ENCODE data around the gene WNT2B.

WNT2B gene

GRCh38 chr1:112504661-112505399, 3.9 kb upstream of the WNT2B start:
- Histone ChIP-seq H3K36me3 (ENCODE audit: control insufficient read depth in 2 of 2, insufficient read depth in 2 of 2, low read length in 2 of 2) (no peaks in the 10 kb centered on the region), H3K27me3 (ENCODE audit: control insufficient read depth in 1 of 2, insufficient read depth in 2 of 2, low read length in 2 of 2) (peaks cover 38 to 41% of the 10 kb centered on the region in 2 donors), H3K9ac (ENCODE audit: low read length in 2 of 2) (no peak overlapping the region), H3K4me3 (ENCODE audit: low read length in 2 of 2) (no peak overlapping the region), H3K4me1 (ENCODE audit: control insufficient read depth, insufficient read depth, low read length) (peaks cover 27% of the 10 kb centered on the region), H3K27ac (ENCODE audit: low read length) (no peak overlapping the region), H3K9me3 (ENCODE audit: control insufficient read depth in 2 of 2, low read length in 2 of 2) (no peaks in the 10 kb centered on the region)

GRCh38 chr1:112505400-112505785, 3.4 kb upstream of the WNT2B start:
- peaks cover 42 to 44% of the 10 kb centered on the region in 2 donors for H3K27me3 ChIP-seq (ENCODE audit: control insufficient read depth in 1 of 2, insufficient read depth in 2 of 2, low read length in 2 of 2)
- H3K4me1 ChIP-seq (ENCODE audit: control insufficient read depth, insufficient read depth, low read length) = peaks cover 27% of the 10 kb centered on the region
- H3K27ac ChIP-seq (ENCODE audit: low read length) = no peak overlapping the region
- H3K9me3 ChIP-seq (ENCODE audit: control insufficient read depth in 2 of 2, low read length in 2 of 2) = no peaks in the 10 kb centered on the region
- H3K9ac ChIP-seq (ENCODE audit: low read length in 2 of 2) = no peak overlapping the region
- H3K36me3 ChIP-seq (ENCODE audit: control insufficient read depth in 2 of 2, insufficient read depth in 2 of 2, low read length in 2 of 2) = no peaks in the 10 kb centered on the region
- H3K4me3 ChIP-seq (ENCODE audit: low read length in 2 of 2) = no peak overlapping the region

GRCh38 chr1:112505878-112506277, 2.9 kb upstream of the WNT2B start:
- Histone ChIP-seq H3K9ac (ENCODE audit: low read length in 2 of 2) (no peak overlapping the region), H3K27ac (ENCODE audit: low read length) (no peak overlapping the region), H3K9me3 (ENCODE audit: control insufficient read depth in 2 of 2, low read length in 2 of 2) (no peaks in the 10 kb centered on the region), H3K27me3 (ENCODE audit: control insufficient read depth in 1 of 2, insufficient read depth in 2 of 2, low read length in 2 of 2) (peaks cover 42 to 44% of the 10 kb centered on the region in 2 donors), H3K4me1 (ENCODE audit: control insufficient read depth, insufficient read depth, low read length) (peaks cover 27% of the 10 kb centered on the region), H3K4me3 (ENCODE audit: low read length in 2 of 2) (no peak overlapping the region), H3K36me3 (ENCODE audit: control insufficient read depth in 2 of 2, insufficient read depth in 2 of 2, low read length in 2 of 2) (no peaks in the 10 kb centered on the region)

- Histone ChIP-seq H3K36me3 (ENCODE audit: control insufficient read depth in 2 of 2, insufficient read depth in 2 of 2, low read length in 2 of 2) (no peaks in the 10 kb centered on the region), H3K4me3 (ENCODE audit: low read length in 2 of 2) (no peak overlapping the region), H3K9me3 (ENCODE audit: control insufficient read depth in 2 of 2, low read length in 2 of 2) (no peaks in the 10 kb centered on the region), H3K4me1 (ENCODE audit: control insufficient read depth, insufficient read depth, low read length) (peaks cover 27% of the 10 kb centered on the region), H3K9ac (ENCODE audit: low read length in 2 of 2) (no peak overlapping the region), H3K27me3 (ENCODE audit: control insufficient read depth in 1 of 2, insufficient read depth in 2 of 2, low read length in 2 of 2) (peaks cover 42 to 44% of the 10 kb centered on the region in 2 donors), H3K27ac (ENCODE audit: low read length) (no peak overlapping the region)
Measured at GRCh38 chr1:112506306-112506705, 2.5 kb upstream of the WNT2B start.

- no peaks in the 10 kb centered on the region for H3K9me3 ChIP-seq (ENCODE audit: control insufficient read depth in 2 of 2, low read length in 2 of 2)
- H3K27ac ChIP-seq (ENCODE audit: low read length) = no peak overlapping the region
- peaks cover 42 to 44% of the 10 kb centered on the region in 2 donors for H3K27me3 ChIP-seq (ENCODE audit: control insufficient read depth in 1 of 2, insufficient read depth in 2 of 2, low read length in 2 of 2)
- H3K4me1 ChIP-seq (ENCODE audit: control insufficient read depth, insufficient read depth, low read length) = peaks cover 25% of the 10 kb centered on the region
- H3K36me3 ChIP-seq (ENCODE audit: control insufficient read depth in 2 of 2, insufficient read depth in 2 of 2, low read length in 2 of 2) = no peaks in the 10 kb centered on the region
- H3K4me3 ChIP-seq (ENCODE audit: low read length in 2 of 2) = no peak overlapping the region
- no peak overlapping the region for H3K9ac ChIP-seq (ENCODE audit: low read length in 2 of 2)
Measured at GRCh38 chr1:112506731-112507130, 2.0 kb upstream of the WNT2B start.

GRCh38 chr1:112507336-112507735, 1.4 kb upstream of the WNT2B start:
- no peaks in the 10 kb centered on the region for H3K36me3 ChIP-seq (ENCODE audit: control insufficient read depth in 2 of 2, insufficient read depth in 2 of 2, low read length in 2 of 2)
- no peaks in the 10 kb centered on the region for H3K9me3 ChIP-seq (ENCODE audit: control insufficient read depth in 2 of 2, low read length in 2 of 2)
- H3K4me1 ChIP-seq (ENCODE audit: control insufficient read depth, insufficient read depth, low read length) = peaks cover 19% of the 10 kb centered on the region
- H3K9ac ChIP-seq (ENCODE audit: low read length in 2 of 2) = no peak overlapping the region
- peaks cover 42 to 44% of the 10 kb centered on the region in 2 donors for H3K27me3 ChIP-seq (ENCODE audit: control insufficient read depth in 1 of 2, insufficient read depth in 2 of 2, low read length in 2 of 2)
- H3K4me3 ChIP-seq (ENCODE audit: low read length in 2 of 2) = peak overlapping the region in 1 of 2 donors; percentile 76
- no peak overlapping the region for H3K27ac ChIP-seq (ENCODE audit: low read length)

- H3K4me3 ChIP-seq (ENCODE audit: low read length in 2 of 2) = peak overlapping the region; percentile 60 to 76
- peaks cover 39 to 44% of the 10 kb centered on the region in 2 donors for H3K27me3 ChIP-seq (ENCODE audit: control insufficient read depth in 1 of 2, insufficient read depth in 2 of 2, low read length in 2 of 2)
- no peak overlapping the region for H3K27ac ChIP-seq (ENCODE audit: low read length)
Measured at GRCh38 chr1:112507921-112508277, 866 bp upstream of the WNT2B start.

GRCh38 chr1:112509005-112509659, 367 bp downstream of the WNT2B start:
- Histone ChIP-seq H3K27me3 (ENCODE audit: control insufficient read depth in 1 of 2, insufficient read depth in 2 of 2, low read length in 2 of 2) (peaks cover 31 to 38% of the 10 kb centered on the region in 2 donors), H3K9me3 (ENCODE audit: control insufficient read depth in 2 of 2, low read length in 2 of 2) (no peaks in the 10 kb centered on the region), H3K36me3 (ENCODE audit: control insufficient read depth in 2 of 2, insufficient read depth in 2 of 2, low read length in 2 of 2) (no peaks in the 10 kb centered on the region), H3K27ac (ENCODE audit: low read length) (no peak overlapping the region), H3K4me3 (ENCODE audit: low read length in 2 of 2) (peak overlapping the region; percentile 60 to 76), H3K4me1 (ENCODE audit: control insufficient read depth, insufficient read depth, low read length) (peaks cover 19% of the 10 kb centered on the region), H3K9ac (ENCODE audit: low read length in 2 of 2) (no peak overlapping the region)

More at GRCh38 chr1:112507921-112508277, 866 bp upstream of the WNT2B start:
- H3K36me3 ChIP-seq (ENCODE audit: control insufficient read depth in 2 of 2, insufficient read depth in 2 of 2, low read length in 2 of 2) = no peaks in the 10 kb centered on the region
- H3K4me1 ChIP-seq (ENCODE audit: control insufficient read depth, insufficient read depth, low read length) = peaks cover 21% of the 10 kb centered on the region
- no peak overlapping the region for H3K9ac ChIP-seq (ENCODE audit: low read length in 2 of 2)
- no peaks in the 10 kb centered on the region for H3K9me3 ChIP-seq (ENCODE audit: control insufficient read depth in 2 of 2, low read length in 2 of 2)

GRCh38 chr1:112509660-112510178, 954 bp downstream of the WNT2B start:
- peaks cover 28 to 35% of the 10 kb centered on the region in 2 donors for H3K27me3 ChIP-seq (ENCODE audit: control insufficient read depth in 1 of 2, insufficient read depth in 2 of 2, low read length in 2 of 2)
- H3K9me3 ChIP-seq (ENCODE audit: control insufficient read depth in 2 of 2, low read length in 2 of 2) = no peaks in the 10 kb centered on the region
- H3K36me3 ChIP-seq (ENCODE audit: control insufficient read depth in 2 of 2, insufficient read depth in 2 of 2, low read length in 2 of 2) = no peaks in the 10 kb centered on the region
- H3K27ac ChIP-seq (ENCODE audit: low read length) = no peak overlapping the region
- H3K4me3 ChIP-seq (ENCODE audit: low read length in 2 of 2) = peak overlapping the region in 1 of 2 donors; percentile 76
- peaks cover 19% of the 10 kb centered on the region for H3K4me1 ChIP-seq (ENCODE audit: control insufficient read depth, insufficient read depth, low read length)
- no peak overlapping the region for H3K9ac ChIP-seq (ENCODE audit: low read length in 2 of 2)

- peaks cover 0 to 1% of the 10 kb centered on the region in 2 donors for H3K36me3 ChIP-seq (ENCODE audit: control insufficient read depth in 2 of 2, insufficient read depth in 2 of 2, low read length in 2 of 2)
- no peak overlapping the region for H3K4me3 ChIP-seq (ENCODE audit: low read length in 2 of 2)
- H3K4me1 ChIP-seq (ENCODE audit: control insufficient read depth, insufficient read depth, low read length) = peaks cover 20% of the 10 kb centered on the region
- H3K9ac ChIP-seq (ENCODE audit: low read length in 2 of 2) = no peak overlapping the region
- H3K27me3 ChIP-seq (ENCODE audit: control insufficient read depth in 1 of 2, insufficient read depth in 2 of 2, low read length in 2 of 2) = peaks cover 26 to 35% of the 10 kb centered on the region in 2 donors
- H3K9me3 ChIP-seq (ENCODE audit: control insufficient read depth in 2 of 2, low read length in 2 of 2) = no peaks in the 10 kb centered on the region
- H3K27ac ChIP-seq (ENCODE audit: low read length) = no peak overlapping the region
Measured at GRCh38 chr1:112510340-112510739, 1.6 kb downstream of the WNT2B start.

GRCh38 chr1:112511897-112512296, 3.1 kb downstream of the WNT2B start:
- H3K4me1 ChIP-seq (ENCODE audit: control insufficient read depth, insufficient read depth, low read length) = peaks cover 22% of the 10 kb centered on the region
- no peaks in the 10 kb centered on the region for H3K9me3 ChIP-seq (ENCODE audit: control insufficient read depth in 2 of 2, low read length in 2 of 2)
- H3K36me3 ChIP-seq (ENCODE audit: control insufficient read depth in 2 of 2, insufficient read depth in 2 of 2, low read length in 2 of 2) = peaks cover 0 to 2% of the 10 kb centered on the region in 2 donors
- no peak overlapping the region for H3K27ac ChIP-seq (ENCODE audit: low read length)
- H3K9ac ChIP-seq (ENCODE audit: low read length in 2 of 2) = no peak overlapping the region
- no peak overlapping the region for H3K4me3 ChIP-seq (ENCODE audit: low read length in 2 of 2)
- peaks cover 21 to 35% of the 10 kb centered on the region in 2 donors for H3K27me3 ChIP-seq (ENCODE audit: control insufficient read depth in 1 of 2, insufficient read depth in 2 of 2, low read length in 2 of 2)
